WTC11 (cell line): ENCODE measurements around the gene CD1B. TPM values are rescaled to one million over a fixed set of nuclear protein-coding genes. Genes with fewer than 3 reads are reported as not detected.

Experiments used
- ATAC-seq: fragments of 200-7000 bp; cut with Tn5 transposase; 2 replicates; pipeline ENCODE4 v1.10.0; 2021; ENCODE audit warnings: mild to moderate bottlenecking, moderate library complexity
- CTCF ChIA-PET: fragments of 300-600 bp; sonication (Branson Sonifier 250); formaldehyde crosslinking; loops from one replicate; lab custom pipeline; 2021; ENCODE audit warnings: antibody characterized with exemption; lab: Charles Lee
- POLR2A ChIA-PET: fragments of 350-600 bp; sonication (Branson Sonifier 250); formaldehyde crosslinking; loops from one replicate; lab custom pipeline; 2021; ENCODE audit warnings: antibody characterized with exemption; lab: Charles Lee
- DNase-seq: peaks from one replicate; pipeline ENCODE4 v3.0.0; 2021; ENCODE audit warnings: low spot score
- H3K27ac Mint-ChIP-seq: 2 replicates; pipeline ENCODE4 v1.8.0; 2021; ENCODE audit warnings: mixed read lengths
- H3K27me3 Mint-ChIP-seq: 2 replicates; pipeline ENCODE4 v1.8.0; 2021; ENCODE audit warnings: low read depth, mild to moderate bottlenecking, moderate library complexity, mixed read lengths
- H3K36me3 Mint-ChIP-seq: 2 replicates; pipeline ENCODE4 v1.8.0; 2021; ENCODE audit warnings: mixed read lengths
- H3K4me1 Mint-ChIP-seq: 2 replicates; pipeline ENCODE4 v1.8.0; 2022; ENCODE audit warnings: mixed read lengths
- H3K4me3 Mint-ChIP-seq: 2 replicates; pipeline ENCODE4 v1.8.0; 2021; ENCODE audit warnings: mild to moderate bottlenecking, moderate library complexity, mixed read lengths
- H3K9me3 Mint-ChIP-seq: 2 replicates; pipeline ENCODE4 v1.8.0; 2021; ENCODE audit warnings: mixed read lengths
- EMX1 ChIP-seq: fragments of 250-450 bp; sonication (Bioruptor Pico); IDR thresholded peaks from 2 replicates; pipeline ENCODE4 v1.8.0; 2021; ENCODE audit warnings: mild to moderate bottlenecking
- ESRRA ChIP-seq: sonication (generic); formaldehyde crosslinking; IDR thresholded peaks from 2 replicates; pipeline ENCODE4 v1.8.1; 2022; ENCODE audit warnings: mild to moderate bottlenecking, missing genetic modification reagents, borderline replicate concordance
- FOXJ3 ChIP-seq: sonication (generic); formaldehyde crosslinking; IDR thresholded peaks from 2 replicates; pipeline ENCODE4 v1.9.0; 2021; ENCODE audit warnings: missing genetic modification reagents, mild to moderate bottlenecking, borderline replicate concordance
- FOXK1 ChIP-seq: sonication (generic); formaldehyde crosslinking; IDR thresholded peaks from 2 replicates; pipeline ENCODE4 v1.8.0; 2022; ENCODE audit warnings: mild to moderate bottlenecking, moderate library complexity, missing genetic modification reagents
- FOXP1 ChIP-seq: sonication (generic); formaldehyde crosslinking; IDR thresholded peaks from 2 replicates; pipeline ENCODE4 v1.8.0; 2022; ENCODE audit warnings: missing genetic modification reagents, mild to moderate bottlenecking, moderate library complexity, borderline replicate concordance
- GTF2I ChIP-seq: fragments of 250-450 bp; sonication (Bioruptor Pico); conservative IDR thresholded peaks from 2 replicates; pipeline ENCODE4 v1.4.0; 2021; ENCODE audit warnings: mild to moderate bottlenecking
- JAZF1 ChIP-seq: fragments of 250-450 bp; sonication (Bioruptor Pico); IDR thresholded peaks from 2 replicates; pipeline ENCODE4 v1.9.0; 2021; ENCODE audit warnings: moderate library complexity, mild to moderate bottlenecking, inconsistent platforms
- MXD4 ChIP-seq: fragments of 250-450 bp; sonication (Bioruptor Pico); IDR thresholded peaks from 2 replicates; pipeline ENCODE4 v1.8.0; 2021; ENCODE audit warnings: mild to moderate bottlenecking, moderate library complexity, borderline replicate concordance
- MYBL2 ChIP-seq: sonication (generic); formaldehyde crosslinking; IDR thresholded peaks from 2 replicates; pipeline ENCODE4 v1.8.1; 2023; ENCODE audit warnings: mild to moderate bottlenecking, moderate library complexity, missing genetic modification reagents
- NFYB ChIP-seq: sonication (generic); formaldehyde crosslinking; conservative IDR thresholded peaks from 2 replicates; pipeline ENCODE4 v1.8.0; 2022; ENCODE audit warnings: low read depth, missing genetic modification reagents
- NR1H2 ChIP-seq: sonication (generic); formaldehyde crosslinking; IDR thresholded peaks from 2 replicates; pipeline ENCODE4 v1.9.0; 2021; ENCODE audit warnings: mild to moderate bottlenecking, moderate library complexity, missing genetic modification reagents
- NR2C2 ChIP-seq: sonication (generic); formaldehyde crosslinking; IDR thresholded peaks from 2 replicates; pipeline ENCODE4 v1.8.0; 2022; ENCODE audit warnings: mild to moderate bottlenecking, missing genetic modification reagents
- PRRX2 ChIP-seq: fragments of 250-450 bp; sonication (Bioruptor Pico); IDR thresholded peaks from 2 replicates; pipeline ENCODE4 v1.8.0; 2021; ENCODE audit warnings: mild to moderate bottlenecking
- RORB ChIP-seq: fragments of 250-450 bp; sonication (Bioruptor Pico); IDR thresholded peaks from 2 replicates; pipeline ENCODE4 v1.9.0; 2021; ENCODE audit warnings: mild to moderate bottlenecking
- SP1 ChIP-seq: sonication (generic); formaldehyde crosslinking; conservative IDR thresholded peaks from 2 replicates; pipeline ENCODE4 v1.8.1; 2022; ENCODE audit warnings: missing genetic modification reagents
- STAT6 ChIP-seq: sonication (generic); formaldehyde crosslinking; conservative IDR thresholded peaks from 2 replicates; pipeline ENCODE4 v1.8.1; 2023; ENCODE audit warnings: mild to moderate bottlenecking, low read depth, missing genetic modification reagents, moderate library complexity
- TCF7 ChIP-seq: sonication (generic); formaldehyde crosslinking; IDR thresholded peaks from 2 replicates; pipeline ENCODE4 v1.8.0; 2022; ENCODE audit warnings: mild to moderate bottlenecking, low read depth, missing genetic modification reagents, moderate library complexity
- TEAD4 ChIP-seq: sonication (generic); formaldehyde crosslinking; IDR thresholded peaks from 2 replicates; pipeline ENCODE4 v1.8.0; 2022; ENCODE audit warnings: mild to moderate bottlenecking, missing genetic modification reagents
- ZNF512 ChIP-seq: sonication (generic); formaldehyde crosslinking; IDR thresholded peaks from 2 replicates; pipeline ENCODE4 v1.8.1; 2022; ENCODE audit warnings: missing genetic modification reagents, borderline replicate concordance
- ZSCAN18 ChIP-seq: fragments of 250-450 bp; sonication (Bioruptor Pico); IDR thresholded peaks from 2 replicates; pipeline ENCODE4 v2.1.2; 2022; ENCODE audit warnings: mild to moderate bottlenecking, moderate library complexity
- total RNA-seq: library from RNA; stranded (reverse); gene quantifications from 3 replicates; pipeline ENCODE4 v1.2.3, GENCODE V29; 2021
- TF ChIP-seq, protein P1 (sequence below): sonication (generic); formaldehyde crosslinking; IDR thresholded peaks from 2 replicates; pipeline ENCODE4 v1.8.0; 2023; ENCODE audit warnings: mild to moderate bottlenecking, missing genetic modification reagents
- TF ChIP-seq, protein P2 (sequence below): fragments of 250-450 bp; sonication (Bioruptor Pico); IDR thresholded peaks from 2 replicates; pipeline ENCODE4 v1.9.0; 2021; ENCODE audit warnings: mild to moderate bottlenecking

CD1B gene
- total RNA-seq, 1 experiment from 2014 or later: not detected

GRCh38 chr1:158290321-158290844, 40.9 kb downstream of the CD1B start (continued):
- TF ChIP-seq TCF7 (CRISPR knock-in tag): no peak
- TF ChIP-seq, all 79 proteins: peak for 0

GRCh38 chr1:158289811-158290210, 41.5 kb downstream of the CD1B start, which contains the start of gene CD1C:
Gene CD1C (plus strand): TSS chr1:158289923. CDS start chr1:158290065, 142 bp downstream.
- ATAC-seq: peak; percentile 26; the same call in 1 of the 2 replicates
- CTCF ChIA-PET: interaction anchor here (1.0 kb wide), 1 partner anchor 503 kb away, joined by 3 read pairs; no protein-coding TSS in a partner anchor
- H3K4me3 Mint-ChIP-seq: no peak within 1 kb of the TSS
- H3K36me3 Mint-ChIP-seq: no peaks in the 10 kb centered on the region
- TF ChIP-seq STAT6 (CRISPR knock-in tag): no peak
- no peak for TF ChIP-seq TCF7 (CRISPR knock-in tag)
- no peak for TF ChIP-seq NR2C2 (CRISPR knock-in tag)
- TF ChIP-seq JAZF1 (CRISPR knock-in tag): no peak
- TF ChIP-seq EMX1 (CRISPR knock-in tag): no peak
- TF ChIP-seq PRRX2 (CRISPR knock-in tag): no peak
- no peak for TF ChIP-seq NR1H2 (CRISPR knock-in tag)
- no peak for TF ChIP-seq SP1
- TF ChIP-seq, protein P1, sequence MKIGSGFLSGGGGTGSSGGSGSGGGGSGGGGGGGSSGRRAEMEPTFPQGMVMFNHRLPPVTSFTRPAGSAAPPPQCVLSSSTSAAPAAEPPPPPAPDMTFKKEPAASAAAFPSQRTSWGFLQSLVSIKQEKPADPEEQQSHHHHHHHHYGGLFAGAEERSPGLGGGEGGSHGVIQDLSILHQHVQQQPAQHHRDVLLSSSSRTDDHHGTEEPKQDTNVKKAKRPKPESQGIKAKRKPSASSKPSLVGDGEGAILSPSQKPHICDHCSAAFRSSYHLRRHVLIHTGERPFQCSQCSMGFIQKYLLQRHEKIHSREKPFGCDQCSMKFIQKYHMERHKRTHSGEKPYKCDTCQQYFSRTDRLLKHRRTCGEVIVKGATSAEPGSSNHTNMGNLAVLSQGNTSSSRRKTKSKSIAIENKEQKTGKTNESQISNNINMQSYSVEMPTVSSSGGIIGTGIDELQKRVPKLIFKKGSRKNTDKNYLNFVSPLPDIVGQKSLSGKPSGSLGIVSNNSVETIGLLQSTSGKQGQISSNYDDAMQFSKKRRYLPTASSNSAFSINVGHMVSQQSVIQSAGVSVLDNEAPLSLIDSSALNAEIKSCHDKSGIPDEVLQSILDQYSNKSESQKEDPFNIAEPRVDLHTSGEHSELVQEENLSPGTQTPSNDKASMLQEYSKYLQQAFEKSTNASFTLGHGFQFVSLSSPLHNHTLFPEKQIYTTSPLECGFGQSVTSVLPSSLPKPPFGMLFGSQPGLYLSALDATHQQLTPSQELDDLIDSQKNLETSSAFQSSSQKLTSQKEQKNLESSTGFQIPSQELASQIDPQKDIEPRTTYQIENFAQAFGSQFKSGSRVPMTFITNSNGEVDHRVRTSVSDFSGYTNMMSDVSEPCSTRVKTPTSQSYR (CRISPR knock-in tag): no peak
- no peak for TF ChIP-seq MYBL2 (CRISPR knock-in tag)
- no peak for TF ChIP-seq MXD4
- TF ChIP-seq NFYB (CRISPR knock-in tag): no peak
- POLR2A ChIA-PET: no interaction called here
- H3K4me1 Mint-ChIP-seq: 0 out of 2 replicates have a peak, but pooled peaks cover 2% of the 10 kb centered on the region
- H3K9me3 Mint-ChIP-seq: no peaks in the 10 kb centered on the region; the same call in 1 of the 2 replicates
- H3K27ac Mint-ChIP-seq: no peak within 1 kb of the TSS
- DNase-seq: no peak
- no peaks in the 10 kb centered on the region for H3K27me3 Mint-ChIP-seq

DNA sequence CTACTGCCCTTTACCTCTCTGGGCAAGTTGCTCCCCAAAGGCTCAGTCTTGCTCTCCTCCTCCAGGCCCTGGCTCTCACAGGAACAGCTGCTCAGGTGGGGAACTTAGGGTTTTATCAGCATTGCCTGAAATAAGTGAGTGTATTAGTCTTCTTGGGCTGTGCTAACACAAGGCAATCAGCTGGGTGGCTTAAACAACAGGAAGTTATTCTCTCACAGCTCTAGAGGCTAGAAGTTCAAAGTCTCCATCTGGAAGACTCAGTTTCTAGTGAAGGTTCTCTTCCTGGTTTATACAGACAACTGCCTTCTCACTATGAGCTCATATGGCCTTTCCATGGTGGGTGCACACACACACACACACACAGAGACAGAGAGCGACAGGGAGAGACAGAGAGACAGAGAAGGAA, 44.4 kb downstream of the CD1B start:
- Mint-ChIP-seq H3K9me3 (peaks cover 5% of the 10 kb centered on the region), H3K4me3 (no peak overlapping the region), H3K4me1 (peaks cover 13% of the 10 kb centered on the region), H3K36me3 (peaks cover 5% of the 10 kb centered on the region; the same call in 1 of the 2 replicates), H3K27ac (no peak overlapping the region), H3K27me3 (no peaks in the 10 kb centered on the region)
- ATAC-seq: no peak
- DNase-seq: no peak
- ChIA-PET POLR2A (no interaction called here), CTCF (no interaction called here)
- TF ChIP-seq TEAD4 (CRISPR knock-in tag): no peak
- TF ChIP-seq RORB (CRISPR knock-in tag): no peak
- TF ChIP-seq, protein P2, sequence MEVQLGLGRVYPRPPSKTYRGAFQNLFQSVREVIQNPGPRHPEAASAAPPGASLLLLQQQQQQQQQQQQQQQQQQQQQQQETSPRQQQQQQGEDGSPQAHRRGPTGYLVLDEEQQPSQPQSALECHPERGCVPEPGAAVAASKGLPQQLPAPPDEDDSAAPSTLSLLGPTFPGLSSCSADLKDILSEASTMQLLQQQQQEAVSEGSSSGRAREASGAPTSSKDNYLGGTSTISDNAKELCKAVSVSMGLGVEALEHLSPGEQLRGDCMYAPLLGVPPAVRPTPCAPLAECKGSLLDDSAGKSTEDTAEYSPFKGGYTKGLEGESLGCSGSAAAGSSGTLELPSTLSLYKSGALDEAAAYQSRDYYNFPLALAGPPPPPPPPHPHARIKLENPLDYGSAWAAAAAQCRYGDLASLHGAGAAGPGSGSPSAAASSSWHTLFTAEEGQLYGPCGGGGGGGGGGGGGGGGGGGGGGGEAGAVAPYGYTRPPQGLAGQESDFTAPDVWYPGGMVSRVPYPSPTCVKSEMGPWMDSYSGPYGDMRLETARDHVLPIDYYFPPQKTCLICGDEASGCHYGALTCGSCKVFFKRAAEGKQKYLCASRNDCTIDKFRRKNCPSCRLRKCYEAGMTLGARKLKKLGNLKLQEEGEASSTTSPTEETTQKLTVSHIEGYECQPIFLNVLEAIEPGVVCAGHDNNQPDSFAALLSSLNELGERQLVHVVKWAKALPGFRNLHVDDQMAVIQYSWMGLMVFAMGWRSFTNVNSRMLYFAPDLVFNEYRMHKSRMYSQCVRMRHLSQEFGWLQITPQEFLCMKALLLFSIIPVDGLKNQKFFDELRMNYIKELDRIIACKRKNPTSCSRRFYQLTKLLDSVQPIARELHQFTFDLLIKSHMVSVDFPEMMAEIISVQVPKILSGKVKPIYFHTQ: no peak
- no peak for TF ChIP-seq ZNF512
- TF ChIP-seq FOXP1 (CRISPR knock-in tag): no peak
- no peak for TF ChIP-seq GTF2I (CRISPR knock-in tag)
- no peak for TF ChIP-seq FOXK1 (CRISPR knock-in tag)
- no peak for TF ChIP-seq ESRRA (CRISPR knock-in tag)
- no peak for TF ChIP-seq FOXJ3 (CRISPR knock-in tag)
- no peak for TF ChIP-seq ZSCAN18 (CRISPR knock-in tag)
